ENCODE measurements around the gene ZCCHC14.
"Not testable (repeated sequence)": the region's sequence is repeated elsewhere in the genome, so short reads cannot be mapped to it uniquely, and the experiment has no call there.

GRCh38 chr16:87517610-87518429 is 25.0 kb upstream of the ZCCHC14 start:
- TF ChIP-seq CTCF (IDR thresholded peaks at IDR 0.05; ENCODE audit: low read length); EZH2 (optimal IDR thresholded peaks at IDR 0.05; ENCODE audit: low read depth, low read length): not testable (repeated sequence)
